Measurements from ENCODE around the gene SIGLEC8.

- TF ChIP-seq SUZ12 (IDR thresholded peaks at IDR 0.05) = no peak
- TF ChIP-seq BHLHE40 (IDR thresholded peaks at IDR 0.05; ENCODE audit: borderline replicate concordance) = no peak
Observed at GRCh38 chr19:51410950-51411748, 47.1 kb downstream of the SIGLEC8 start.
